ENCODE data around the gene CD44. TPM values are rescaled to one million over a fixed set of nuclear protein-coding genes. Genes with fewer than 3 reads are reported as not detected.

CD44 gene
- total and polyA plus RNA-seq, 10 of the 15 experiments (the other 5 are each of a cell fraction or from before 2014, with no cell fraction given): 57.1 to 293 (median 120) TPM

DNA sequence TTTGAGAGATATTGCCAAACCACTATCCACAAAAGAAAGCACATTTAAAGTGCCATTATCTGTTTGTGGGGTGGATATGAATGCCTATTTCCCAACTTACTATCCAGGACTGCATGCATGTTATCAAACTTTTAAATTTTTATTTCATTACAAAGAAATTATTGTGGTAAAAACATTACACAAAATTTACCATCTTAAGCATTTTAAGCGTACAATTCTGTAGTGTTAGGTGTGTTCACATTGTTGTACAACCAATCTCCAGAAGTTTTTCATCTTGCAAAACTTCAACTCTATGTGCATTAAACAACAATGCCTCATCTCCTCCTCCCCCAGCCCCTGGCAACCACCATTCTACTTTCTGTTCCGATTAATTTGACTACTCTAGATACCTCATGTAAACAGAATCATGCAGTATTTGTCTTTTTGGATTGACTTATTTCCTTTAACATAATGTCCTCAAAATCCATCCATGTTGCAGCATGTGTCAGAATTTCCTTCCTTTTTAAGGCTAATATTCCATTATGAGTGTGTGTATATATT, 17.6 kb upstream of the CD44 start (continued):
- TF ChIP-seq SPI1 (IDR thresholded peaks at IDR 0.05; ENCODE audit: borderline replicate concordance, insufficient read depth, low read depth, low read length): peak; percentile 32; the same call in 1 of the 2 replicates
- TF ChIP-seq, protein P1, sequence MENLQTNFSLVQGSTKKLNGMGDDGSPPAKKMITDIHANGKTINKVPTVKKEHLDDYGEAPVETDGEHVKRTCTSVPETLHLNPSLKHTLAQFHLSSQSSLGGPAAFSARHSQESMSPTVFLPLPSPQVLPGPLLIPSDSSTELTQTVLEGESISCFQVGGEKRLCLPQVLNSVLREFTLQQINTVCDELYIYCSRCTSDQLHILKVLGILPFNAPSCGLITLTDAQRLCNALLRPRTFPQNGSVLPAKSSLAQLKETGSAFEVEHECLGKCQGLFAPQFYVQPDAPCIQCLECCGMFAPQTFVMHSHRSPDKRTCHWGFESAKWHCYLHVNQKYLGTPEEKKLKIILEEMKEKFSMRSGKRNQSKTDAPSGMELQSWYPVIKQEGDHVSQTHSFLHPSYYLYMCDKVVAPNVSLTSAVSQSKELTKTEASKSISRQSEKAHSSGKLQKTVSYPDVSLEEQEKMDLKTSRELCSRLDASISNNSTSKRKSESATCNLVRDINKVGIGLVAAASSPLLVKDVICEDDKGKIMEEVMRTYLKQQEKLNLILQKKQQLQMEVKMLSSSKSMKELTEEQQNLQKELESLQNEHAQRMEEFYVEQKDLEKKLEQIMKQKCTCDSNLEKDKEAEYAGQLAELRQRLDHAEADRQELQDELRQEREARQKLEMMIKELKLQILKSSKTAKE (IDR thresholded peaks at IDR 0.05; ENCODE audit: low read depth, poor library complexity, severe bottlenecking): no peak

DNA sequence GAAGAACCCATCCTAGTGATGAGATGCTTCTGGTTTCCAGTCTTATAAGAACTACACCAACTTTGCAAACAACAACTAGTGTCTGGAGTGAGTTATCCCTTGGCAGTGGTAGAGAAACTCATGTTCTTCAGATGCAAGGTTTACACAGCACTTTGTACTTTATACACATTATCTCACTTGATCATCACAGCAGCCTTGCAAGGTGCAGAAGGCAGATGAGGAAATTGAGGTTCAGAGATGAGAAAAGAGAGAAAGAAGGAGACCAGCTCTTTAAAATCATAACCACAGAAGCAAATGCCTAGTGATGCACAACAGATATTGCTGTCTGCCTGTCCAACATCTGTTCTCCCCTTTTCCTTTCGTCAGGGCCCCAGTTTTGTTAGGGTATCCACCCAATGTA, 16.7 kb upstream of the CD44 start:
- intact Hi-C loops (cut with micrococcal nuclease; ENCODE audit: unreplicated experiment) (no loop called here), in situ Hi-C loops (cut with MboI) (no loop called here)
- no peak overlapping the region for H3K4me3 ChIP-seq
- ChIA-PET POLR2A (no interaction called here), CTCF (no interaction called here), RAD21 (ENCODE audit: unreplicated experiment) (no interaction called here), SMC1A (ENCODE audit: uncharacterized antibody, unreplicated experiment) (no interaction called here)
- H3K27me3 ChIP-seq (replicated peaks in 1 of 2; ENCODE audit: control insufficient read depth in 2 of 2, insufficient read depth in 2 of 2, low read length in 1 of 2): no peaks in the 10 kb centered on the region
- BruUV-seq (replicated peaks): no TSS peak
- H3K4me2 ChIP-seq (ENCODE audit: control insufficient read depth, insufficient read depth): peak overlapping the region; percentile 12; the same call in 1 of the 2 replicates
- no peaks in the 10 kb centered on the region for H4K20me1 ChIP-seq (ENCODE audit: control insufficient read depth, insufficient read depth)
- TF ChIP-seq CBX5 (IDR thresholded peaks at IDR 0.05; ENCODE audit: low read depth): no peak
- TF ChIP-seq, protein P2, sequence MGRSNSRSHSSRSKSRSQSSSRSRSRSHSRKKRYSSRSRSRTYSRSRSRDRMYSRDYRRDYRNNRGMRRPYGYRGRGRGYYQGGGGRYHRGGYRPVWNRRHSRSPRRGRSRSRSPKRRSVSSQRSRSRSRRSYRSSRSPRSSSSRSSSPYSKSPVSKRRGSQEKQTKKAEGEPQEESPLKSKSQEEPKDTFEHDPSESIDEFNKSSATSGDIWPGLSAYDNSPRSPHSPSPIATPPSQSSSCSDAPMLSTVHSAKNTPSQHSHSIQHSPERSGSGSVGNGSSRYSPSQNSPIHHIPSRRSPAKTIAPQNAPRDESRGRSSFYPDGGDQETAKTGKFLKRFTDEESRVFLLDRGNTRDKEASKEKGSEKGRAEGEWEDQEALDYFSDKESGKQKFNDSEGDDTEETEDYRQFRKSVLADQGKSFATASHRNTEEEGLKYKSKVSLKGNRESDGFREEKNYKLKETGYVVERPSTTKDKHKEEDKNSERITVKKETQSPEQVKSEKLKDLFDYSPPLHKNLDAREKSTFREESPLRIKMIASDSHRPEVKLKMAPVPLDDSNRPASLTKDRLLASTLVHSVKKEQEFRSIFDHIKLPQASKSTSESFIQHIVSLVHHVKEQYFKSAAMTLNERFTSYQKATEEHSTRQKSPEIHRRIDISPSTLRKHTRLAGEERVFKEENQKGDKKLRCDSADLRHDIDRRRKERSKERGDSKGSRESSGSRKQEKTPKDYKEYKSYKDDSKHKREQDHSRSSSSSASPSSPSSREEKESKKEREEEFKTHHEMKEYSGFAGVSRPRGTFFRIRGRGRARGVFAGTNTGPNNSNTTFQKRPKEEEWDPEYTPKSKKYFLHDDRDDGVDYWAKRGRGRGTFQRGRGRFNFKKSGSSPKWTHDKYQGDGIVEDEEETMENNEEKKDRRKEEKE (IDR thresholded peaks at IDR 0.05): no peak
- TF ChIP-seq TCF3 (IDR thresholded peaks at IDR 0.05; ENCODE audit: borderline replicate concordance, insufficient read depth, low read depth, low read length): peak; percentile 74; the same call in 1 of the 2 replicates
- no peak for TF ChIP-seq ETV6 (conservative IDR thresholded peaks at IDR 0.05 in 1 of 2, IDR thresholded peaks at IDR 0.05 in 1 of 2; ENCODE audit: borderline replicate concordance in 1 of 2, low read depth in 1 of 2)
- TF ChIP-seq, protein P3, sequence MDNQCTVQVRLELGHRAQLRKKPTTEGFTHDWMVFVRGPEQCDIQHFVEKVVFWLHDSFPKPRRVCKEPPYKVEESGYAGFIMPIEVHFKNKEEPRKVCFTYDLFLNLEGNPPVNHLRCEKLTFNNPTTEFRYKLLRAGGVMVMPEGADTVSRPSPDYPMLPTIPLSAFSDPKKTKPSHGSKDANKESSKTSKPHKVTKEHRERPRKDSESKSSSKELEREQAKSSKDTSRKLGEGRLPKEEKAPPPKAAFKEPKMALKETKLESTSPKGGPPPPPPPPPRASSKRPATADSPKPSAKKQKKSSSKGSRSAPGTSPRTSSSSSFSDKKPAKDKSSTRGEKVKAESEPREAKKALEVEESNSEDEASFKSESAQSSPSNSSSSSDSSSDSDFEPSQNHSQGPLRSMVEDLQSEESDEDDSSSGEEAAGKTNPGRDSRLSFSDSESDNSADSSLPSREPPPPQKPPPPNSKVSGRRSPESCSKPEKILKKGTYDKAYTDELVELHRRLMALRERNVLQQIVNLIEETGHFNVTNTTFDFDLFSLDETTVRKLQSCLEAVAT (IDR thresholded peaks at IDR 0.05): no peak
- TF ChIP-seq E4F1 (IDR thresholded peaks at IDR 0.05; ENCODE audit: borderline replicate concordance, partially characterized antibody): no peak
- TF ChIP-seq RUNX3 (IDR thresholded peaks at IDR 0.05; ENCODE audit: low read length): peak; percentile 81
- no peak overlapping the region; the same call in 1 of the 2 replicates for H3K27ac ChIP-seq (ENCODE audit: control insufficient read depth, insufficient read depth)
- no peak overlapping the region for H3K9ac ChIP-seq (ENCODE audit: control insufficient read depth, insufficient read depth, low read length)
- H2AFZ ChIP-seq (ENCODE audit: control insufficient read depth, low read depth, low read length): no peak overlapping the region
- 0% methylated on average over 1 of the region's 1 CpG for WGBS (ENCODE audit: insufficient coverage, insufficient replicate concordance, low lambda C conversion rate, missing lambda C conversion rate)
- FAIRE-seq (no peak), ATAC-seq (no peak), DNase-seq (ENCODE audit: low read depth, low spot score) (no peak)
- H3K79me2 ChIP-seq (ENCODE audit: control insufficient read depth, insufficient read depth, low read length): no peaks in the 10 kb centered on the region
- peaks cover 59% of the 10 kb centered on the region for H3K4me1 ChIP-seq (ENCODE audit: control insufficient read depth, insufficient read depth, low read length)
- no peaks in the 10 kb centered on the region for H3K36me3 ChIP-seq (ENCODE audit: control insufficient read depth in 2 of 2, insufficient read depth in 2 of 2, low read length in 1 of 2)
- no peaks in the 10 kb centered on the region for H3K9me3 ChIP-seq (replicated peaks; ENCODE audit: control insufficient read depth, insufficient read depth, low read length)

Measured in GM12878 (cell line).